Activated CD4-positive, alpha-beta T cell treated with anti-CD3 and anti-CD28 coated beads, Interleukin-2, Interleukin-6, amounts not matched to agents 100 ng/mL and 50 ng/mL, durations not matched to agents 16 hours and 8 hours (primary cell): ENCODE data around the gene ACTN2.

Experiments used
- DNase-seq: peaks from one replicate; pipeline ENCODE4 v3.0.0-alpha.2; 2020

ACTN2 gene

DNA sequence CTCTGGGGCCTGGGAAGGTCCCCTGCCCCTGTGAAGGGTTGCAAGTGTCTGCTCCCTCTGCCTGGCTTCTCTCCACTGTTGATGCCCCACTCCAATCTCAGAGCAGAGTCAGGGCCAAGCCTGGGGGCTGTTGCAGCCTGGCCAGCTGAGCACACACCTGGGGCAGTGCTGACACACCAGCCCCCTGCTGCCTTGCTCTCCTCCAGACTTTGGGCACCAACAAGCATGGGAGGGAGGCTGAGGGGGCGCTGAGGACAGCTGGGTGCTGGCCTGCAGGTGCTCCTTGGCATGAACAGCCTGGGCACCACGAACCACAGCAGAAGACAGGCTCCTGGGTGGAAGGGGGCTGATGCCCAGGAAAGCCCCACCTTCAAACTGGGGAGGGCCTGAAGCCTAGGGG, 99.2 kb downstream of the ACTN2 start:
- DNase-seq: no peak

DNA sequence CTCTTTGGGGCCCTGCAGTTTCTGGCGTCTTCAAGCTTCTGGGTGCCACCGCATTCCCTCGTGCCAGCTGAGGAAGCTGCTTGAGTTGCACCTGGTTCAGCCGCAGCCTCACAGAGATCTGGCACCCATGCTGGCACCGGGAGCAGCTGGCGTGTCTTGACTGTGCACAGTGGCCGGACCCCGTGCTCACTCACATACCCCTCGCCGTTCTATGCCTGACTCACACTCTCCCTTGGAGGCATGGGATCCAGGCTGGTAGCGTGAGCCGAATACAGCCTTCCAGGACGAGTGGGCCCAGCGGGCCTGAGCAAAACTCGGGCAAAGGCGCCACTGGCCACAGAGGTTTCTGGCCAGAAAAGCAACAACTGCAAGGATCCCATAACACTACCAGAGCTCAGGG, 100.2 kb downstream of the ACTN2 start:
- no peak for DNase-seq

DNA sequence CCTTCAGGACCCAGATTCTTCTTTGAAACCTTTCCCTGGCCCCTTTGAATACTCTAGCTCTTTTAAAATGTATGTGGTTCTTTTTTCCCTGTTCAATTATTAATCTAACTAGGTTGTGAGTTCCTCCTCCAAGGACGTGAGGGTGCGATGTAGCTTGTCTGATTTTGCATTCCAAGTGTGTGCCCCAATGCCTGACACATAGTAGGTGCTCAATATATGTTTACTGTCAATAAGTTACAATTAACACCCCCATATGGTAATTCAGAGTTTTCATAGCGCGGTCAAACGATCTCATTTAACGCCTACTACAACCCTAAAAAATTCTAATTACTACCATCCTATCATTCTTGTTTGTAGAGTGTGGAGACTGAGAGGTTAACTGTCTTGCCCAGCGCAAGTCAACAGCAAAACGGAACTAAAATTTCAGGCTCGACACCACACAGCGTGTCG, 108.3 kb downstream of the ACTN2 start:
- no peak for DNase-seq

DNA sequence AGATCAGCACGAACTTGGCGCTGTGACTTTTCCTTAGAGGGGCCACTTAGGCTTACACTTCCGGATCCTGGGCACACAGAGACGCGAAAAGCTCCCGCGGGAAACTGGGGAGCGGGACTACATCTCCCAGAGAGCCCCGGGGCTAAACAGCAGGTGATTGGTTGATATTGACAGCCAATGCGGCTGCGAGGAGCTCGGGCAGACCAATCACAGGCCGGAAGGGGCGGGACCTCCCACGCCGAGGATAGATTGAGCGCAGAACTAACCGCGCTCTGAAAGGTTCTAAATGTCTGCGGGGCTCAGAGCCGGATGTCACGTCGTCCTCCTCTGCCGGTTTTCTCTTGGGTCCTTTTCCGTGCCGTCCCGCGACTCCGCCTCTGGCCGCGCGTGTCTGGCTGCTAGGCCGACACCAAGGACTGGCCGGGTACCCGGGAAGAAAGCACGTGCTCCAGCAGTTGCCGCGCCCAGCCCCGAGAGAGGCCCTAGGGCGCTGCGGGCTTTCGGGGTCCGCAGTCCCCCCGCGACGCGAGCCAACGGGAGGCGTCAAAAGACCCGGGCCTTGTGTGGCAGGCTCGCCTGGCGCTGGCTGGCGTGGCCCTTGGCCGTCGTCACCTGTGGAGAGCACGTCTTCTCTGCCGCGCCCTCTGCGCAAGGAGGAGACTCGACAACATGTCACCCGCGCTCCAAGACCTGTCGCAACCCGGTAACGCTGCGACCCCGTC, 108.9 kb downstream of the ACTN2 start, which contains the start of gene MTR:
MTR (plus strand) TSS at position 258 of the 722 bp plus-strand sequence; CDS start at position 670, 412 bp downstream.
- peak; percentile 99 for DNase-seq

DNA sequence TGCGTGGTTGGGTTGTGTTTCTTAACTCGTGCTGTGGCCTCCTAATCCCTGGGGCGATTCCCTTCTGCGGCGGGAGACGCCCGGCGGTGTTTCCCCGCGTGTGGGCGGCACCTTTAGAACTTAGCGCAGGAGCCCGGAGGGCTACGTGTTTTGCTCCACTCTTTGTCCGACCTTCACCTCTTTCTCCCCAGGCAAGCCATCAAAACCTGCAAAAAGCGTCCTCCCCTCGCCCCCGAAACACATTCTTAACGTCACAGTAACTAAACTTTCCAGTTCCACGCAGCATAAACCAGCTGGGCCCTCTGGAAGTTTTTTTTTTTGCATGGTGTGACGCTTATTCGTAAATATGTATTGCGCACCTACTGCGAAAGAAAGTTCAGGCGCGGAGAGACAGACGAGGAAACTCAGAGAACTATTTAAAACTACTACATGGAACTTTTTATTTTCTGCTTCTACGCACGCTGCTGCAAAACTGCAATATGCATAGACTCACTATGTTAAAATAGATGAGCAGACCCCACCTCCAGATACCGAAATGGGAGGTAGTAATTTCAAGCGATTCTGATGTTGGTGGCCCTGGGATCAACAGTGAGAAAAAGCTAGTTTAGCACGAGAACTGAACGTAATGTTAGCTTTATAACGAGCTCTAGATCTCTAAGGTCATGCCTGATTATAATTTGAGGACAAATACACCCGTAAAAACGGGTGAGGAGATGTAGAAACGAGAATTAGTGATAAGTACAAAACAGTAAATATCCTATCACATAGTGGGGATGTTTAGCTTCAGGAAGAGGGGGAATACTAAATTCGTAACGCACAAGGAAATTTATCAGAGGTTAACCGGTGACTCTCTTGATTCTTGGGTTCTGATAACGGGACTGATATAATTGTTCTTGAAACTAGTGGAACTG, 109.7 kb downstream of the ACTN2 start:
- peak; percentile 11 for DNase-seq

DNA sequence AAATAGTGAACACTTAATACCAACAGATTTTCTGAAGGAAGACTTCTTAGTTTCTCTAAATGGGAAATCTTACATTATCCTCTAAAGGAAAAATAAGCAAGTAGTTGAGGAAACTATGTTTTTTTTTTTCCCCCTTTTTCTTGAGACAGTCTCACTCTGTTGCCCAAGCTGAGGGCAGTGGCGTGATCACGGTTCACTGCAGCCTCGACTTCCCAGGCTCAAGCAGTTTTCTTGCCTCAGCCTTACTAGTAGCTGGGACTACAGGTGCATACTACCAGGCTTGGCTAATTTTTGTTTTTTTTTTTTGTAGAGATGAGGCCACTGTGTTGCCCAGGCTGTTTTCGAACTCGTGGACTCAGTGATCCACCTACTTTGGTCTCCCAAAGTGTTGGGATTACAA, 112.7 kb downstream of the ACTN2 start:
- no peak for DNase-seq

DNA sequence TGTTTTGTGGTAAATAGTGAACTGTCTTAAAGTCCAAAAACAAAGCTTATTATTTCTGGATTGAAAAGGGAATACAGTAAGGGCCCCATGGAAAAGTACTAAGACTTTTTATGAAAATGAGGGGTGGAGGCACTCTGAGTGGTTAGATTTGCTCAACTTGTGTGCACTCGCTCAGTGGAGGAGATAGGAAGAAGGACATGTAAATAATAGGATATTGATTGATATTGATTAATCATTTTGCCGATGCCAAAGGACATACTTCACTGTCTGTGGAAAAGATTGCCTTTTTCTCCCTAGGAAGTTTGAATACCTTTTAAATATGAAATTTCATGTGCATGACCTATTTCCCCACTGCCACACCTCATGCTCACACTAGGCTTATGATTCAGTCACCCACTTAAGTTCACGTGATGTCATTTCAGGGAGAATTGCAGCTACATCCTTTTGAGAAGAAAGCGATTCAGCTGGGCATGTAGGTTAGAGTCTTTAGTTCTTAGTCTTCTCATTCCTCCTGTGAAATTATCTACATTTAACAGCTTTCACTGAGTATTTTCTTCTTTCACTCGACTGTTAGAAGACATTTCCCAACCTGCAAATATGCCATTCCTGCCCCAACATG, 113.8 kb downstream of the ACTN2 start:
- DNase-seq: peak; percentile 41

DNA sequence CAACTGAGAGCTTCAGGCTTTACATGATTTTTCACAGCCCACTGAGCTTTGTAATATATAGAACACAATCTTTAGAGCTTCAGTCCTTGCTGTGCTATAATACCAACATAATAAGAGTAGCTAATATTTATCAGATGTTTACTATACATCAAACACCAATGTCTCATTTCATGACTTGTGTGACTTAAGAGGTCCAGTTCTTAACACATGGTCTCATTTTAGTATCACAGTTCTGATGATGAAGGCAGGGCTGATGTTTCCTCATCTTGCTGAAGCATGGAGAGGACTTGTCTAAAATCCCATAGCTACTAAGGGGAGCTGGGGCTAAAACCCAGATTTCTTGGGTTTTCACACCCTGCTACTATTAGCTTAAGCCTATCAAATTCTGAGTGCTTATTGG, 114.3 kb downstream of the ACTN2 start:
- peak; percentile 12 for DNase-seq

DNA sequence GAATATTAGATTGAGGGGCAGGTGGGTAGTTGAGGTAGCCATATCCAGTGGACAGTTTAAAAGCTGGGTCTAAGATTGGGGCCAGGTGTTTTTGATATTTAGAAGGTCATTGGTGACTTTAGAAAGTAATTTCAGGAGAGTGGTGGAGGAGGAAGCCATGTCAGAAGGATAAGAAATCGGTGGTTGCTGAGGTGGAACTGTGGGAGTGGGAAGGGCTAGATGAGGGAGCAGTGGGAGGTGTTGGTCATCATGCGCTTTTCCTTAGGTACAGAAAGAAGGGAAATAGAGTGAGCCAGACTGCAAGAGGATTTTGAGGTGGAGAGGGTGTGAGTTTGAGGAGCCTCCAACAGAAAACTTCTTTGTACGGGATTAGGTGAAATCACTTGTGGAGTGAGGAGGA, 116.0 kb downstream of the ACTN2 start:
- no peak for DNase-seq

DNA sequence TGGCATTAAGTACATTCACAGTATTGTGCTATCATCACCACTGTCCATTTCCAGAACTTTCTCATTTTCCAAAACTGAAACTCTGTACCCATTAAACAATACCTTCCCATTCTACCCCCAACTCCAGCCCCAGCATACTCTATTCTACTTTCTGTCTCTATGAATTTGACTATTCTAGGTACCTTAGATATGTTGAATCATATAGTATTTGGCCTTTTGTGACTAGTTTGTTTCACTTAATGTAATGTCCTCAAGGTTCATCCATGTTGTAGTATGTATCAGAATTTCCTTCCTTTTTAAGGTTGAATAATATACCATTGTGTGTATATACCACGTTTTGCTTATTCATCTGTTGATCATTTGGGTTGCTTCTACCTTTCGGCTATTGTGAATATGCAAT, 120.3 kb downstream of the ACTN2 start:
- DNase-seq: no peak

DNA sequence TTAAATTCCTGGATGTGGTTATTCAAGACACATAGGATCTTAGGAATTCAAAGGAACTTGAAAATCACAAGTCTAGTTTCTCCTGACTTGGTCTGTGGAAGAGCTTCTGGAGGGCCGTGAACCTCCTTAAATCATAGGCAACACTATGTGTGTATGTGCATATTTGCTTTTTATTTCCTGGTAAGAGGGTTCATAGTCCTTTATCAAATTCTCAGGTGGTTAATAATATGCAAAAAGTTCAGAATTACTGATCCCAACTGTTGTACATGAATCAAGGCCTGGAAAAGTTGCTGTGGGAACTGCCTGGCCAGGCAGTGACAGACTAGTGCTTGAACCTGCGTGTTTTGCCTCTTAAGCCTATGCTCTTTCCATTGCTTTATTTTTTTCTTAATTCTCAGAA, 121.7 kb downstream of the ACTN2 start:
- DNase-seq: no peak

DNA sequence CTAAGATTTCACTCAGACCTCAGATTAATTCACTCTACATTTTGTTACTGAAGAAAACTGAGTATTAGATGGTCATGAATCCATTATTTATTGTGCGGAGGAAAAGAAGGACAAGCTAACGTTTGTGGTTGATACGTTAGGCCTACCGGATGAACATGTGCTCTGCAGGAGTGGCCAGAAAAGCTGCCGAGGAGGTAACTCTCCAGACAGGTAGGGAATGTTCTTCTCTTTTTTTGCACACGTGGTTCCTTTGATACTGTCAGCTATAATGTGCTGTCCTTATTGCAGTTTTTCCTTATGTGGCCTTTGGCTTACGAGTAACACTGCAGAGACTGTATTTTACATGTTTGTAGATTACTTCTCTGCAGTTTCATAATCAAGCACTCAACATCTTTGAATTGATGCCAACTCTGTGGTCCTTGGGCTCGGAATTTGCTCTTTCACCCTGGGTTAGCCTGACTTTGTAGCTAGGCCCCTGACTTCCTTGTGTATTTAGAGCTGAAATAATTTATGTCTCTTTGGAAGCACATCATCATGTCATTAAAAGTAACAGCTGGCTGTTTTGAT, 122.3 kb downstream of the ACTN2 start:
- DNase-seq: no peak

DNA sequence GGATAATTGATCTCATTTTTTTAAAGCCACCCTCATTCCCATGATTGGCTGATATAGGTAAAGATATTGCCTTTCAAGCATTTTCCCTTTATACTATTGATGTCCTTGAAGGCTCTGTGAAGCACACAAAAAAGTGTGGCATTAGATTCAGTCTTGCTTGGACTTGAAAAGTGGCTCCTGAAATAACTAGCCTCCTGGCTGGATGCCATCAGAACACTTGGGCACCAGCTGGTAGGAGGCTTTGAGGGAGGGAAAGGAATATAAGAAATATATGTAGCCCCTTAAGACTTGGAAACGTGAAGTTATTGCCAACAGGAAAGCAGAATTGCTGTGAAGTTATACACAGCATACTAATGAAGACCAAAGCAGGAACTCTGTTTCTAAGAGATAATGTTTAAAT, 122.8 kb downstream of the ACTN2 start:
- DNase-seq: no peak

DNA sequence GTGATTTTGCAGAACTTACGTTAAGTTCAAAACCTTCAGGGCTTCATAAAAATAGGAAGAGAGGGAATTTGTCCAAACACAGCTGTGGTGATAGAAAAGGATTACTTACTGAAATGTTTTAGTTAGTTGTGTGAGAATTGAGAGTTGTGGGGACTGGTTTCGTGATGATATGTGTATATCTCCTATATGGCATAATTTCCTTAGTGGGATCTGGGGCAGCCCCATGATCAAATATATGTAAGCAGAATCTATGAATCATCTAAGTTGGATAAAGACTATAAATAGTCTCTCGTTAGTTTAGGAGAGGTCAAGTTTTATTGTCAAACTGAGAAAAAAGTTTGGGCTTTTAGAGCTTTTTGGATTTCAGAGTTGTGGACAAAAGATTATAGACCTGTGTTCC, 123.7 kb downstream of the ACTN2 start:
- DNase-seq: no peak

DNA sequence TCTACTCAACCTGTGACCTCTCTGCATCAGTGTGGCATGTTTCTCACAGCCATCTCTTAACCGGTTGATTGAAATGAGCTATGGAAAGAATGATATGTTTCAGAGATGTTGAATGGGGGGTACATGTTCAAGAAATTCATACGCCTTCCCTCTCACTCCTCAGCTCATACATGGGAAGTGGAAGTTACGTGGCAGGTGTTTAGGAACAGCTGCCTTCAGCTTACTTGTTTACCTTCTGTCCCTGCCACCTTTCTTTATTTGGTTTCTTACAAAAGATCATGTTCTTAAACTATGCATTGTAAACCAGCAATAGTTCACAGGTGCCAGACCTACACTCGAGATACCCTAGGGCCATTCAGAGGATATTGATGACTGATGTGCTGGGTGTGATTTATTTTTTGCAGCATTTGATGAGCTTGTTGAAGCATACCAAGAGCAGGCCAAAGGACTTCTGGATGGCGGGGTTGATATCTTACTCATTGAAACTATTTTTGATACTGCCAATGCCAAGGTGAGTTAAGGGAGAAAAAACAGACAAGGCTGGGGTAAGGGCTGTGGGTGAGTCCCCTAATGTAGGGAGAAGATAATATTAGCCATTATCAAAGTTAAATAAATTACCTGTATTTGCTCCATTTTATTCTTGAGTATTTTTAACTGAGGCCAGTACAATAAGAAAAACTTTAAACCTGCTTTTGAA, 126.2 kb downstream of the ACTN2 start:
- DNase-seq: no peak
